HepG2 (cell line): ENCODE measurements around the gene RPS6KB2. TPM values are rescaled to one million over a fixed set of nuclear protein-coding genes. Genes with fewer than 3 reads are reported as not detected.
"Not testable (repeated sequence)": the region's sequence is repeated elsewhere in the genome, so short reads cannot be mapped to it uniquely, and the experiment has no call there.

Source experiments
- ATAC-seq: fragments of 200-7000 bp; cut with Tn5 transposase; 3 replicates; pipeline ENCODE4 v1.9.1; 2020; ENCODE audit warnings: mild to moderate bottlenecking, moderate library complexity
- BruUV-seq: library from RNA; stranded (reverse); fragments of 400-500 nt; replicated peaks from 2 replicates; lab custom pipeline; 2021; lab: Mats Ljungman, UMichigan
- CTCF ChIA-PET: fragments of 300-600 bp; formaldehyde crosslinking; extraction: SDS; loops from one replicate; lab custom pipeline; 2021; ENCODE audit warnings: low total read pairs, inconsistent platforms, low intra/inter-chr PET ratio; lab: Yijun Ruan, JAX
- POLR2A ChIA-PET: fragments of 350-600 bp; sonication (Branson Sonifier 250); formaldehyde crosslinking; loops from one replicate; lab custom pipeline; 2020; ENCODE audit warnings: antibody characterized with exemption, inconsistent platforms; lab: Yijun Ruan, JAX
- DNase-seq: peaks from one replicate; pipeline ENCODE4 v3.0.0-alpha.2; 2015; ENCODE audit warnings: low spot score
- FAIRE-seq: peaks from 3 replicates; lab custom pipeline; 2011; peaks lifted over from hg19 to GRCh38; lab: Jason Lieb, UNC
- H2AFZ ChIP-seq: one replicate; pipeline ENCODE4 v1.6.1; 2011; ENCODE audit warnings: low read length, inconsistent platforms
- H3K27ac ChIP-seq: fragments of 300-600 bp; 3 replicates; pipeline ENCODE4 v1.8.0; 2011; ENCODE audit warnings: mixed run types, mild to moderate bottlenecking, mixed read lengths, low read length, inconsistent platforms; ENCODE audit not compliant: insufficient read depth; ENCODE audit errors: extremely low read length
- H3K27me3 ChIP-seq, 2 experiments: fragments of 200-600 bp in 1 of 2; 2 replicates in 1 of 2; 3 replicates in 1 of 2; pipeline versions ENCODE4 v1.6.0 to v1.8.0; 2011; ENCODE audit warnings: low read length in 2 of 2, mild to moderate bottlenecking in 2 of 2, moderate library complexity in 2 of 2, inconsistent platforms in 1 of 2; ENCODE audit not compliant: insufficient read depth in 2 of 2, control insufficient read depth in 1 of 2
- H3K36me3 ChIP-seq, 2 experiments: fragments of 200-600 bp in 1 of 2; replicated peaks in 1 of 2; 2 replicates in 1 of 2; 3 replicates in 1 of 2; pipeline versions ENCODE4 v1.5.1 to v1.8.0; 2011; ENCODE audit warnings: low read length in 2 of 2, inconsistent platforms in 1 of 2; ENCODE audit not compliant: insufficient read depth in 2 of 2, control insufficient read depth in 1 of 2
- H3K4me1 ChIP-seq: 2 replicates; pipeline ENCODE4 v1.5.1; 2012; ENCODE audit warnings: low read length, inconsistent platforms; ENCODE audit not compliant: insufficient read depth
- H3K4me2 ChIP-seq: 2 replicates; pipeline ENCODE4 v1.6.0; 2011; ENCODE audit warnings: low read depth, low read length, inconsistent platforms
- H3K4me3 ChIP-seq, 3 experiments: fragments of 200-600 bp in 1 of 3; sonication (generic), shearing (Covaris generic) in 1 of 3; replicated peaks in 1 of 3; 2 replicates each; pipeline ENCODE4 v1.5.1; 2011 to 2016; ENCODE audit warnings: low read length in 3 of 3, inconsistent platforms in 2 of 3, low read depth in 2 of 3, mild to moderate bottlenecking in 2 of 3, control low read depth in 1 of 3, mixed read lengths in 1 of 3; ENCODE audit not compliant: insufficient read depth in 1 of 3
- H3K79me2 ChIP-seq: one replicate; pipeline ENCODE4 v1.6.1; 2011; ENCODE audit warnings: low read length, inconsistent platforms; ENCODE audit not compliant: insufficient read depth
- H3K9ac ChIP-seq: 2 replicates; pipeline ENCODE4 v1.6.0; 2011; ENCODE audit warnings: mild to moderate bottlenecking, low read depth, low read length, inconsistent platforms; ENCODE audit not compliant: insufficient read depth
- H3K9me3 ChIP-seq: 2 replicates; pipeline ENCODE4 v1.5.1; 2012; ENCODE audit warnings: mild to moderate bottlenecking, low read length
- H4K20me1 ChIP-seq: 2 replicates; pipeline ENCODE4 v1.6.0; 2011; ENCODE audit warnings: inconsistent platforms, mild to moderate bottlenecking, low read length, moderate library complexity; ENCODE audit not compliant: insufficient read depth
- KDM5B ChIP-seq: sonication (generic); formaldehyde crosslinking; IDR thresholded peaks from 2 replicates; pipeline ENCODE4 v1.4.0; 2020; ENCODE audit warnings: missing genetic modification reagents, mild to moderate bottlenecking, borderline replicate concordance
- MAFF ChIP-seq: IDR thresholded peaks from 2 replicates; pipeline ENCODE4 v1.6.1; 2011; ENCODE audit warnings: low read depth, low read length, improper control_type of control experiment
- NFYB ChIP-seq: sonication (generic); formaldehyde crosslinking; IDR thresholded peaks from 2 replicates; pipeline ENCODE4 v1.4.0; 2020; ENCODE audit warnings: missing genetic modification reagents
- NFYC ChIP-seq: IDR thresholded peaks from 2 replicates; pipeline ENCODE4 v1.6.1; 2016; ENCODE audit warnings: missing genetic modification reagents, missing compliant biosample characterization
- PAXIP1 ChIP-seq: sonication (generic); formaldehyde crosslinking; conservative IDR thresholded peaks from 2 replicates; pipeline ENCODE4 v1.4.0; 2020; ENCODE audit warnings: mild to moderate bottlenecking, missing genetic modification reagents, moderate library complexity
- POLR2G ChIP-seq: fragments of 200-400 bp; formaldehyde crosslinking; IDR thresholded peaks from 2 replicates; pipeline ENCODE4 v1.6.1; 2018; ENCODE audit warnings: mild to moderate bottlenecking, low read depth, low read length, moderate library complexity
- SOX5 ChIP-seq: IDR thresholded peaks from 2 replicates; pipeline ENCODE4 v1.6.1; 2016; ENCODE audit warnings: borderline replicate concordance
- ZGPAT ChIP-seq: IDR thresholded peaks from 2 replicates; pipeline ENCODE4 v1.6.1; 2016; ENCODE audit warnings: mild to moderate bottlenecking
- WGBS: methylation state at CpG from one replicate; pipeline ENCODE4 v1.1.6; 2017; ENCODE audit warnings: low lambda C conversion rate; 5-methylcytosine and 5-hydroxymethylcytosine counted together
- in situ Hi-C: cut with HindIII; loops from 2 replicates; pipeline ENCODE4 v1.10.0; 2017; ENCODE audit warnings: low pct_unique_long_range_greater_than_20kb; ENCODE audit not compliant: extremely low pct_ligation_motif_present
- intact Hi-C: fragments of 100-400 bp; cut with micrococcal nuclease; formaldehyde crosslinking; loops from one replicate; pipeline ENCODE4 v1.10.0; 2022; ENCODE audit not compliant: unreplicated experiment
- polyA plus RNA-seq, 8 experiments: library from polyadenylated mRNA; depleted of rRNA in 3 of 8; stranded (reverse) in 7 of 8; unstranded in 1 of 8; fragments of >200 nt; fragmentation: Illumina TruSeq in 4 of 8; extraction: Trizol in 4 of 8; gene quantifications; 2 replicates each; pipeline versions ENCODE4 v1.2.1 to v1.2.3, GENCODE V29; 2011 to 2016; ENCODE audit warnings: low read depth in 4 of 8, missing spikeins in 1 of 8, mixed read lengths in 1 of 8; ENCODE audit not compliant: insufficient read depth in 1 of 8
- total RNA-seq, 5 experiments: library from RNA; depleted of rRNA; stranded (reverse); fragments of >200 nt; fragmentation: Illumina TruSeq; extraction: Trizol; gene quantifications; 2 replicates each; pipeline ENCODE4 v1.2.3, GENCODE V29; 2016; ENCODE audit warnings: low read depth in 1 of 5

RPS6KB2 gene
- total and polyA plus RNA-seq, 2 of the 13 experiments (the other 11 are each of a cell fraction or from before 2014, with no cell fraction given) = 52.9 to 54.8 TPM

- TF ChIP-seq NFYB (CRISPR knock-in tag) (peak; percentile 70), MAFF (0 out of 2 replicates have a peak, but pooled peaks have one; percentile 28), POLR2G (peak; percentile 60), NFYC (CRISPR knock-in tag) (peak; percentile 73), KDM5B (CRISPR knock-in tag) (0 out of 2 replicates have a peak, but pooled peaks have one; percentile 29)
These were observed 48.4 kb downstream of the RPS6KB2 start (continued) for GRCh38 chr11:67476692-67477091.

GRCh38 chr11:67477344-67478050 is 49.2 kb downstream of the RPS6KB2 start:
- H3K27me3 ChIP-seq, H3K79me2 ChIP-seq, H3K9ac ChIP-seq, DNase-seq, BruUV-seq, H2AFZ ChIP-seq, in situ Hi-C loops, H4K20me1 ChIP-seq, H3K36me3 ChIP-seq, CTCF ChIA-PET, H3K9me3 ChIP-seq, H3K4me3 ChIP-seq, FAIRE-seq, intact Hi-C loops, ATAC-seq: not testable (repeated sequence)
- TF ChIP-seq PAXIP1 (CRISPR knock-in tag) = peak; percentile 16; the same call in 1 of the 2 replicates
- 0 out of 2 replicates have a peak, but pooled peaks have one; percentile 17 for TF ChIP-seq ZGPAT (CRISPR knock-in tag)
- peak; percentile 7; the same call in 1 of the 2 replicates for TF ChIP-seq SOX5
- POLR2A ChIA-PET = interaction anchor here (1.1 to 1.5 kb wide), 3 partner anchors 9 to 124 kb away, joined by 3 to 6 read pairs (median 3); partner anchors contain the start of gene POLD4
- Histone ChIP-seq H3K4me1 (peaks cover 52% of the 10 kb centered on the region), H3K27ac (peak overlapping the region; percentile 54), H3K4me2 (peak overlapping the region; percentile 28; the same call in 1 of the 2 replicates)
- 31% methylated on average over 14 of the region's 16 CpGs for WGBS
